A549 (cell line): ENCODE measurements around the gene RNU1-3.
"Not testable (repeated sequence)": the region's sequence is repeated elsewhere in the genome, so short reads cannot be mapped to it uniquely, and the experiment has no call there.

Source experiments
- CBX8 ChIP-seq: fragments of 200-600 bp; sonication (generic); IDR thresholded peaks from 2 replicates; pipeline ENCODE4 v1.6.1; 2016
- CTCF ChIP-seq: fragments of >200 bp; sonication (Bioruptor Twin); formaldehyde crosslinking; IDR thresholded peaks from 3 replicates; pipeline ENCODE4 v1.5.1; 2016
- POLR2A ChIP-seq: IDR thresholded peaks from 2 replicates; pipeline ENCODE4 v1.6.1; 2012; ENCODE audit warnings: mild to moderate bottlenecking, low read length
- RFX5 ChIP-seq: fragments of 450-650 bp; IDR thresholded peaks from 2 replicates; pipeline ENCODE4 v1.7.1; 2014; ENCODE audit warnings: antibody characterized with exemption, mild to moderate bottlenecking, moderate library complexity
- USF2 ChIP-seq: fragments of 450-650 bp; IDR thresholded peaks from 2 replicates; pipeline ENCODE4 v1.6.1; 2014; ENCODE audit warnings: antibody characterized with exemption

- not testable (repeated sequence) for TF ChIP-seq POLR2A, USF2, CTCF, RFX5, CBX8
Observed at GRCh38 chr1:16641159-16641975, 25.4 kb downstream of the RNU1-3 start.
